H1 (cell line): ENCODE results near the gene PORCN.
A peak's percentile ranks its signal among the peaks of the same experiment; 100 is the strongest.

Experiments used
- CBX8 ChIP-seq: fragments of 300-800, 300-1000 bp; sonication (generic); IDR thresholded peaks from 2 replicates; pipeline ENCODE4 v1.7.1; 2016; ENCODE audit warnings: low read depth, low read length, borderline replicate concordance
- POLR2A ChIP-seq, 2 experiments: IDR thresholded peaks; 1 replicate in 1 of 2; 2 replicates in 1 of 2; pipeline ENCODE4 v1.6.1; 2011; ENCODE audit warnings: low read depth in 2 of 2, low read length in 2 of 2, mild to moderate bottlenecking in 2 of 2; ENCODE audit errors: control extremely low read depth in 1 of 2
- SUZ12 ChIP-seq: fragments of 200-600 bp; sonication (generic); IDR thresholded peaks from 2 replicates; pipeline ENCODE4 v1.6.1; 2012; ENCODE audit warnings: mild to moderate bottlenecking, inconsistent platforms, low read length, moderate library complexity, mixed read lengths
- TAF1 ChIP-seq: IDR thresholded peaks from 2 replicates; pipeline ENCODE4 v1.6.1; 2011; ENCODE audit warnings: mild to moderate bottlenecking, low read depth, low read length
- TF ChIP-seq, protein P1 (sequence below), 3 experiments: IDR thresholded peaks; 1 replicate in 2 of 3; 2 replicates in 1 of 3; pipeline versions ENCODE4 v1.5.1 to v1.6.1; 2011; ENCODE audit warnings: low read length in 3 of 3, mild to moderate bottlenecking in 3 of 3, inconsistent platforms in 2 of 3, low read depth in 1 of 3, moderate library complexity in 1 of 3; ENCODE audit not compliant: insufficient read depth in 1 of 3; ENCODE audit errors: control extremely low read depth in 1 of 3

GRCh38 chrX:48508400-48509244 lies at the start of gene PORCN:
- TF ChIP-seq POLR2A (IDR thresholded peaks at IDR 0.05; ENCODE audit: control extremely low read depth in 1 of 2, low read depth in 2 of 2, low read length in 2 of 2) (peak in 1 of 2 experiments; percentile 56; a peak in 2 of 3 replicates), SUZ12 (no peak), TAF1 (peak; percentile 33; the same call in 1 of the 2 replicates), CBX8 (no peak)
- TF ChIP-seq, protein P1, sequence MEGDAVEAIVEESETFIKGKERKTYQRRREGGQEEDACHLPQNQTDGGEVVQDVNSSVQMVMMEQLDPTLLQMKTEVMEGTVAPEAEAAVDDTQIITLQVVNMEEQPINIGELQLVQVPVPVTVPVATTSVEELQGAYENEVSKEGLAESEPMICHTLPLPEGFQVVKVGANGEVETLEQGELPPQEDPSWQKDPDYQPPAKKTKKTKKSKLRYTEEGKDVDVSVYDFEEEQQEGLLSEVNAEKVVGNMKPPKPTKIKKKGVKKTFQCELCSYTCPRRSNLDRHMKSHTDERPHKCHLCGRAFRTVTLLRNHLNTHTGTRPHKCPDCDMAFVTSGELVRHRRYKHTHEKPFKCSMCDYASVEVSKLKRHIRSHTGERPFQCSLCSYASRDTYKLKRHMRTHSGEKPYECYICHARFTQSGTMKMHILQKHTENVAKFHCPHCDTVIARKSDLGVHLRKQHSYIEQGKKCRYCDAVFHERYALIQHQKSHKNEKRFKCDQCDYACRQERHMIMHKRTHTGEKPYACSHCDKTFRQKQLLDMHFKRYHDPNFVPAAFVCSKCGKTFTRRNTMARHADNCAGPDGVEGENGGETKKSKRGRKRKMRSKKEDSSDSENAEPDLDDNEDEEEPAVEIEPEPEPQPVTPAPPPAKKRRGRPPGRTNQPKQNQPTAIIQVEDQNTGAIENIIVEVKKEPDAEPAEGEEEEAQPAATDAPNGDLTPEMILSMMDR (IDR thresholded peaks at IDR 0.05; ENCODE audit: control extremely low read depth in 1 of 3, insufficient read depth in 1 of 3, low read depth in 1 of 3, low read length in 3 of 3) = no peak
